HG03342 (cell line): Measurements from ENCODE around the gene SAC3D1.

ENCODE experiments used
- ATAC-seq: cut with Tn5 transposase; IDR thresholded peaks from one replicate; pipeline ENCODE4 v1.9.1; 2021; ENCODE audit warnings: mild to moderate bottlenecking, moderate library complexity; ENCODE audit not compliant: unreplicated experiment

SAC3D1 gene

GRCh38 chr11:65086809-65087208, 45.8 kb downstream of the SAC3D1 start:
- no peak for ATAC-seq

DNA sequence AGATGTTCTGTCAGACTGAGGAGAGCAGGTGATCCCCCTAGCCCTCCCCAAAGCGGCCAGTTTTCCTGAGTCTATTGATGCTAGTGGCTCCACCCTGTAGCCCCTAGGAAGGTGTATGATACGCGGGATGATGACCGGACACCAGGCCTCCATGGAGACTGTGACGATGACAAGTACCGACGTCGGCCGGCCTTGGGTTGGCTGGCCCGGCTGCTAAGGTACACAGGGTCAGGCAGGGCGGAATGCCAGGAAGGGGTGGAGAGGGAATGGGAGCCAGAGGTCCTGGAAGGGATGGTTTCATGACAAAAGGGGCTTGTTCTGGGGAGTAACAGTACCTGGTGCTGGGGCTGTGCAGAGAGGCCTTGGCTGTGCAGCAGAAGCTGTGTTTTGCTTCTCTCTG, 46.2 kb downstream of the SAC3D1 start:
- ATAC-seq: no peak

DNA sequence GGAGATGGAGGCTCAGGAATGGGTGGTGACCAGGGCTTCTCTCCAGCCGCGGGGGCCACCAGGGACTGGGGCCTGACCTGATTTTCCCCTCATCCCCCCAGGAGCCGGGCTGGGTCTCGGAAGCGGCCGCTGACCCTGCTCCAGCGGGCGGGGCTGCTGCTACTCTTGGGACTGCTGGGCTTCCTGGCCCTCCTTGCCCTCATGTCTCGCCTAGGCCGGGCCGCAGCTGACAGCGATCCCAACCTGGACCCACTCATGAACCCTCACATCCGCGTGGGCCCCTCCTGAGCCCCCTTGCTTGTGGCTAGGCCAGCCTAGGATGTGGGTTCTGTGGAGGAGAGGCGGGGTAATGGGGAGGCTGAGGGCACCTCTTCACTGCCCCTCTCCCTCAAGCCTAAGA, 46.8 kb downstream of the SAC3D1 start:
- no peak for ATAC-seq

- ATAC-seq: no peak
Measured at GRCh38 chr11:65089621-65090020, 48.6 kb downstream of the SAC3D1 start.

DNA sequence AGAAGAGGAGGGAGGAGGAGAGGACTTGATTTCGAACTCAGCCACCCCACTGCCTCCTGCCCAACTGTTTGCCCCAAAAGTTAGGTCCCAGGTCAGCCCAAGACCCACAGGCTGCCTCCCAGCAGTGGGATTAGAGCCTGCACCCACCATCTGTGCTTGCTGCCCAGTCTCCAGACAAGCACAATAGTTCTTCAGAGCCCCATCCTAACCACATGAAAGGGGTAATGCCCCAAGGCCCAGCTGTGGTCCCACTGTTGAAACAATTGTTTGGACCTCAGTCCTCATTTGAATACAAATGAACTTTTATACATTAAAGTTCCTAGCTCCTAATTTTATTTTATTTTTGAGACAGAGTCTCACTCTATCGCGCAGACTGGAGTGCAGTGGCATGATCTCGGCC, 49.6 kb downstream of the SAC3D1 start:
- no peak for ATAC-seq
